Neural progenitor cell (in vitro differentiated cells): ENCODE results near the gene SLC25A19.

ENCODE experiments used
- CTCF ChIP-seq: fragments of 200-600 bp; sonication (generic); IDR thresholded peaks from 2 replicates; pipeline ENCODE4 v1.5.1; 2017; ENCODE audit warnings: antibody characterized with exemption, mild to moderate bottlenecking
- EZH2 ChIP-seq: fragments of 200-600 bp; sonication (generic); IDR thresholded peaks from 2 replicates; pipeline ENCODE4 v1.6.1; 2017; ENCODE audit warnings: antibody characterized with exemption, mild to moderate bottlenecking, moderate library complexity

GRCh38 chr17:75227729-75228128, 61.5 kb downstream of the SLC25A19 start:
- TF ChIP-seq EZH2 (no peak), CTCF (no peak)
